Measurements from ENCODE around the gene TTLL10.
A peak's percentile ranks its signal among the peaks of the same experiment; 100 is the strongest.

Gene TTLL10

DNA sequence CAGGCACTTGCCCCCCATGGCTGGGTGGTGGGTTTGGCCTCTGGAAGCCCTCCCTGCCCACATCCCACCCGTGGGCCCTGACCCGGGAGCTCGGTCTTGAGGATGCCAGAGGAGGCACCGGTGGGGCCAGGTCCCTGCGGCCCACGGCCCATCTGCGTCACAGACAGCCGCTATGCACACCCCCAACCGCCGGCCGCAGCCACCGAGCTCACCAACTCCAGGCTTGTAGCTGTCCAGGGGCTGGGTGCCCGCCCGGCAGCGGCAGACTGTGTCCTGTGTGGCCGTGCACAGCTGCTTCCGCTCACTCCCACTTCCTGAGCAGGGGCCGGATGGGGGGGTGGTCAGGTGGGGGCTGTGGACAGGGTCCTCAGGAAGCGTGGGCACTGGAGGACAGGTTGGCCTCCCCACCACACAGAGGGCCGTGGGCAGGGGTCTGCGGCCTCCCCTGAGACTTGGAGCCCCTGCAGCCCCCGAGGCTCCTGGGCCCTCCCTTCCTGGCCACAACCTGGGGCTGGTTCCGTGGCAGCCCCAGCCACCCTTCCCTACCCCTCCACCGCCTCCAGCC is 39.2 kb downstream of the TTLL10 start:
- Histone ChIP-seq H3K4me3 (replicated peaks; ENCODE audit: insufficient read depth, low read length) (no peak overlapping the region), H3K27ac (replicated peaks) (no peak overlapping the region)

DNA sequence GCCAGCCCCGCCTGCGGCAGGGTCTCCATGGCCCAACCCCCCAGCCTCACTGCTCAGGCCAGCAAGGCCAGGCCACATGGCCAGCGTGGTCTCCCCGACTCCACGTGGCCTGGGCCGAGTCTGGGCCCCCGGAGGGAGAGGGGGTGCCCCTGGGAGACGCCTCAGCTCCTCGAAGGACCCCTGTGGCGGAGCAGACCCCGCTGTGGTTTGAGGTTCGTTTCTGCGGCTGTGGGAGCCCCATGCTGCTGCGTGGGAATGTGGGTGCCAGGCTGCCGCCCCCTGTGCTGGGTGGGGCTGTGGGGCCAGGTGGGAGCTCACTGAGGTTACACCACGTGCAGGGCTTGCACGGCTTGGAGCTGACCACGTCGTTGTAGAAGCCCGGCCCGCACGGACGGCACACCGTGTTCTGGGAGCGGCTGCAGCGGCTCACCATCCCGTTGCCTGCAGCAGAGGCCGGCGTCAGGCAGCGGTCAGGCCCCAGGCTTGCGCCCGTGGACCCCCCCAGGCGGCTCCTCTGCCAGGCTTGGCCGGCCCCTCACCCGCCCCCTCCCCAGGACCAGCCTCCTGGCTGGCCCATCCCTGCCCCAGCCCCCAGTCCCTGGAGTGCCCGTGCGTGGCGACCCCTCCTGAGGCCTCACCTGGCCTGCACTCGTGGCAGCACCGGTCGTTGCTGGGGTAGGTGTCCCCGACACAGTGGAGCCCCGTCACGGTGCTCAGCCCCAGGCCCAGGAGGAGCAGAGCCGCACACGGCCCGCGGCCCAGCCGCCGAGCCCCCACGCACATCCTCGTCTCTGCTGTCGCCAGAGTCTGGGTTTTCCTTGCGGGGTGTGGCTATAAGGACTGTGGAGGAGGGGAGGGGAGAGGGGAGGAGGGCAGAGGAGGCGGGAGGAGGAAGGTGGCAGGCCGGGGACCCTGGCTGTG is 39.9 kb downstream of the TTLL10 start, which contains the start of gene TNFRSF4:
TNFRSF4 (minus strand) TSS at position 809 of the 921 bp plus-strand sequence; CDS start at position 783, 26 bp downstream.
- no peak within 1 kb of the TSS for H3K4me3 ChIP-seq (replicated peaks; ENCODE audit: insufficient read depth, low read length)
- DNase-seq (ENCODE audit: low read depth in 1 of 2, low spot score in 1 of 2) = peak in 1 of 2 experiments; percentile 18
- peaks cover 1% of the 10 kb centered on the region for H3K27me3 ChIP-seq (ENCODE audit: insufficient read depth, poor library complexity, severe bottlenecking)
- TF ChIP-seq, protein P1, sequence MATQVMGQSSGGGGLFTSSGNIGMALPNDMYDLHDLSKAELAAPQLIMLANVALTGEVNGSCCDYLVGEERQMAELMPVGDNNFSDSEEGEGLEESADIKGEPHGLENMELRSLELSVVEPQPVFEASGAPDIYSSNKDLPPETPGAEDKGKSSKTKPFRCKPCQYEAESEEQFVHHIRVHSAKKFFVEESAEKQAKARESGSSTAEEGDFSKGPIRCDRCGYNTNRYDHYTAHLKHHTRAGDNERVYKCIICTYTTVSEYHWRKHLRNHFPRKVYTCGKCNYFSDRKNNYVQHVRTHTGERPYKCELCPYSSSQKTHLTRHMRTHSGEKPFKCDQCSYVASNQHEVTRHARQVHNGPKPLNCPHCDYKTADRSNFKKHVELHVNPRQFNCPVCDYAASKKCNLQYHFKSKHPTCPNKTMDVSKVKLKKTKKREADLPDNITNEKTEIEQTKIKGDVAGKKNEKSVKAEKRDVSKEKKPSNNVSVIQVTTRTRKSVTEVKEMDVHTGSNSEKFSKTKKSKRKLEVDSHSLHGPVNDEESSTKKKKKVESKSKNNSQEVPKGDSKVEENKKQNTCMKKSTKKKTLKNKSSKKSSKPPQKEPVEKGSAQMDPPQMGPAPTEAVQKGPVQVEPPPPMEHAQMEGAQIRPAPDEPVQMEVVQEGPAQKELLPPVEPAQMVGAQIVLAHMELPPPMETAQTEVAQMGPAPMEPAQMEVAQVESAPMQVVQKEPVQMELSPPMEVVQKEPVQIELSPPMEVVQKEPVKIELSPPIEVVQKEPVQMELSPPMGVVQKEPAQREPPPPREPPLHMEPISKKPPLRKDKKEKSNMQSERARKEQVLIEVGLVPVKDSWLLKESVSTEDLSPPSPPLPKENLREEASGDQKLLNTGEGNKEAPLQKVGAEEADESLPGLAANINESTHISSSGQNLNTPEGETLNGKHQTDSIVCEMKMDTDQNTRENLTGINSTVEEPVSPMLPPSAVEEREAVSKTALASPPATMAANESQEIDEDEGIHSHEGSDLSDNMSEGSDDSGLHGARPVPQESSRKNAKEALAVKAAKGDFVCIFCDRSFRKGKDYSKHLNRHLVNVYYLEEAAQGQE (IDR thresholded peaks at IDR 0.05; ENCODE audit: insufficient replicate concordance, low read depth) = no peak
- TF ChIP-seq POLR2AphosphoS5 (IDR thresholded peaks at IDR 0.05; ENCODE audit: low read depth) (no peak), GABPA (IDR thresholded peaks at IDR 0.05; ENCODE audit: low read depth) (no peak), SPI1 (IDR thresholded peaks at IDR 0.05; ENCODE audit: borderline replicate concordance, low read depth) (no peak)
- TF ChIP-seq, protein P2, sequence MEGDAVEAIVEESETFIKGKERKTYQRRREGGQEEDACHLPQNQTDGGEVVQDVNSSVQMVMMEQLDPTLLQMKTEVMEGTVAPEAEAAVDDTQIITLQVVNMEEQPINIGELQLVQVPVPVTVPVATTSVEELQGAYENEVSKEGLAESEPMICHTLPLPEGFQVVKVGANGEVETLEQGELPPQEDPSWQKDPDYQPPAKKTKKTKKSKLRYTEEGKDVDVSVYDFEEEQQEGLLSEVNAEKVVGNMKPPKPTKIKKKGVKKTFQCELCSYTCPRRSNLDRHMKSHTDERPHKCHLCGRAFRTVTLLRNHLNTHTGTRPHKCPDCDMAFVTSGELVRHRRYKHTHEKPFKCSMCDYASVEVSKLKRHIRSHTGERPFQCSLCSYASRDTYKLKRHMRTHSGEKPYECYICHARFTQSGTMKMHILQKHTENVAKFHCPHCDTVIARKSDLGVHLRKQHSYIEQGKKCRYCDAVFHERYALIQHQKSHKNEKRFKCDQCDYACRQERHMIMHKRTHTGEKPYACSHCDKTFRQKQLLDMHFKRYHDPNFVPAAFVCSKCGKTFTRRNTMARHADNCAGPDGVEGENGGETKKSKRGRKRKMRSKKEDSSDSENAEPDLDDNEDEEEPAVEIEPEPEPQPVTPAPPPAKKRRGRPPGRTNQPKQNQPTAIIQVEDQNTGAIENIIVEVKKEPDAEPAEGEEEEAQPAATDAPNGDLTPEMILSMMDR (IDR thresholded peaks at IDR 0.05; ENCODE audit: insufficient read depth, low read length) = no peak
- H3K27ac ChIP-seq (replicated peaks) = no peak within 1 kb of the TSS

More for the DNA sequence above, 39.2 kb downstream of the TTLL10 start:
- peak in 1 of 2 experiments; percentile 48 for DNase-seq (ENCODE audit: low read depth in 1 of 2, low spot score in 1 of 2)
- peaks cover 5% of the 10 kb centered on the region for H3K27me3 ChIP-seq (ENCODE audit: insufficient read depth, poor library complexity, severe bottlenecking)
- TF ChIP-seq, protein P2 (IDR thresholded peaks at IDR 0.05; ENCODE audit: insufficient read depth, low read length) = no peak
- no peak for TF ChIP-seq SPI1 (IDR thresholded peaks at IDR 0.05; ENCODE audit: borderline replicate concordance, low read depth)
- TF ChIP-seq POLR2AphosphoS5 (IDR thresholded peaks at IDR 0.05; ENCODE audit: low read depth) = peak; percentile 63; the same call in 1 of the 2 replicates
- TF ChIP-seq, protein P1 (IDR thresholded peaks at IDR 0.05; ENCODE audit: insufficient replicate concordance, low read depth) = peak; percentile 77

DNA sequence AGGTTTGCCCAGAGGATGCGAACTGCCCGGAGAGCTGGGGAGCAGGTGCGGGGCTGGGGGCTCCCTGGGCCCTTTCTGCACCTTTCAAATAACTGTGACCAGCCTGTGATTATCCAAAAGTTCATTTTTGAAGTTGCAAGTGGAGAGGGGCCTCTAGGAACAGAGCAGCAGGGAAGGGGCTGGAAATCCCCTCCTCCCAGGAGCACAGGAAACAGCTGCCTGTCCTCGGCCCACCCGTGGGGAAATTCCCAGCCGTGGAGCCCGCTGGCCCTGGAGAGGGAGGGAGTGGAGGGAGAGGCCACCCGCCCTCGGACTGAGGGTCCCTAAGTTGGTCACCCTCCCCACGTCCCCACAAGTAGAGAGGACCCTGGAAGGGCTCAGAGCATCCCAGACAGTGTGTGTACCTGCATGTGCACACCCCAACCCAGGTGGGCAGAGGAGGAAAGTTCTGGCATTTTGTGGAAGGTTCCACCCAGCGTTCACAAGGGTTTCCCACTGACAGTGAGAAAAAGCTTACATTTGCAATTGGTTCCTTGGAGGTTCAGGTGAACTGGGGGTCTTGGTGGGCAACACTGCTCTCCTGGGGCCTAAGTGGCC is 41.5 kb downstream of the TTLL10 start:
- no peak for TF ChIP-seq SPI1 (IDR thresholded peaks at IDR 0.05; ENCODE audit: borderline replicate concordance, low read depth)
- TF ChIP-seq GABPA (IDR thresholded peaks at IDR 0.05; ENCODE audit: low read depth) = no peak
- TF ChIP-seq, protein P1 (IDR thresholded peaks at IDR 0.05; ENCODE audit: insufficient replicate concordance, low read depth) = no peak
- no peak for TF ChIP-seq POLR2AphosphoS5 (IDR thresholded peaks at IDR 0.05; ENCODE audit: low read depth)
- Histone ChIP-seq H3K27ac (replicated peaks) (no peak overlapping the region), H3K4me3 (replicated peaks; ENCODE audit: insufficient read depth, low read length) (no peak overlapping the region), H3K27me3 (ENCODE audit: insufficient read depth, poor library complexity, severe bottlenecking) (no peaks in the 10 kb centered on the region)
- no peak for DNase-seq (ENCODE audit: low read depth in 1 of 2, low spot score in 1 of 2)

Measured in HL-60 (cell line).